CD4-positive, alpha-beta T cell (primary cell): ENCODE data around the gene STX7. TPM values are rescaled to one million over a fixed set of nuclear protein-coding genes. Genes with fewer than 3 reads are reported as not detected.

ENCODE experiments used
- ATAC-seq: fragments of 200-7000 bp; cut with Tn5 transposase; one replicate; pipeline ENCODE4 v1.10.0; 2022; ENCODE audit warnings: mild to moderate bottlenecking; ENCODE audit not compliant: poor library complexity
- CTCF ChIA-PET: fragments of 350-600 bp; sonication (Branson Sonifier 250); formaldehyde crosslinking; loops from one replicate; lab custom pipeline; 2021; ENCODE audit warnings: antibody characterized with exemption, inconsistent platforms; lab: Charles Lee
- POLR2A ChIA-PET: fragments of 350-600 bp; sonication (Branson Sonifier 250); formaldehyde crosslinking; loops from one replicate; lab custom pipeline; 2021; ENCODE audit warnings: antibody characterized with exemption, inconsistent platforms; lab: Charles Lee
- DNase-seq, 14 experiments: peaks; one replicate each; pipeline ENCODE4 v3.0.0-alpha.2; 2013 to 2020; ENCODE audit warnings: mixed read lengths in 2 of 14
- H3K27ac ChIP-seq, 2 donors: one replicate each; pipeline versions ENCODE4 v1.5.1 to v1.7.0; 2013; ENCODE audit warnings: low read length in 2 of 2, low read depth in 1 of 2, mild to moderate bottlenecking in 1 of 2
- H3K27me3 ChIP-seq, 2 experiments: 1 replicate in 1 of 2; 2 replicates in 1 of 2; pipeline versions ENCODE4 v1.6.1 to v1.7.0; 2013; ENCODE audit warnings: low read length in 2 of 2, control low read depth in 1 of 2, mild to moderate bottlenecking in 1 of 2, moderate library complexity in 1 of 2; ENCODE audit not compliant: insufficient read depth in 2 of 2, control insufficient read depth in 1 of 2
- H3K36me3 ChIP-seq: one replicate; pipeline ENCODE4 v1.6.1; 2013; ENCODE audit warnings: low read length, control low read depth; ENCODE audit not compliant: insufficient read depth
- H3K4me1 ChIP-seq: one replicate; pipeline ENCODE4 v1.6.1; 2013; ENCODE audit warnings: low read length, control low read depth; ENCODE audit not compliant: insufficient read depth
- H3K4me3 ChIP-seq: one replicate; pipeline ENCODE4 v1.5.1; 2013; ENCODE audit warnings: mild to moderate bottlenecking, low read length, moderate library complexity
- H3K9me3 ChIP-seq, 2 experiments: 1 replicate in 1 of 2; 2 replicates in 1 of 2; pipeline versions ENCODE4 v1.6.1 to v1.7.0; 2013; ENCODE audit warnings: low read length in 2 of 2, mild to moderate bottlenecking in 2 of 2, control low read depth in 1 of 2, moderate library complexity in 1 of 2; ENCODE audit not compliant: control insufficient read depth in 1 of 2, insufficient read depth in 1 of 2
- H3K27ac Mint-ChIP-seq: one replicate; pipeline ENCODE4 v1.8.0; 2020; ENCODE audit warnings: mixed read lengths
- H3K27me3 Mint-ChIP-seq: one replicate; pipeline ENCODE4 v1.8.0; 2021; ENCODE audit warnings: mixed read lengths
- H3K36me3 Mint-ChIP-seq: one replicate; pipeline ENCODE4 v1.8.0; 2021; ENCODE audit warnings: low read depth, mixed read lengths
- H3K4me1 Mint-ChIP-seq: one replicate; pipeline ENCODE4 v1.8.0; 2021; ENCODE audit warnings: low read depth, mixed read lengths
- H3K4me3 Mint-ChIP-seq: one replicate; pipeline ENCODE4 v1.8.0; 2020; ENCODE audit warnings: mild to moderate bottlenecking, mixed read lengths
- H3K9me3 Mint-ChIP-seq: one replicate; pipeline ENCODE4 v1.8.0; 2020; ENCODE audit warnings: mixed read lengths
- CTCF ChIP-seq: fragments of 200-600 bp; IDR thresholded peaks from one replicate; pipeline ENCODE4 v1.8.0; 2022; ENCODE audit warnings: antibody characterized with exemption, mild to moderate bottlenecking
- intact Hi-C, 2 experiments: fragments of 100-400 bp; cut with DNase I in 1 of 2; cut with micrococcal nuclease in 1 of 2; formaldehyde crosslinking; loops; one replicate each; pipeline versions ENCODE4 v1.15.1 to v1.9.0; 2023 to 2025; cut with DNase I, micrococcal nuclease
- total RNA-seq, 174 experiments: library from RNA in 2 of 174; stranded (reverse) in 2 of 174; gene quantifications; one replicate each; pipeline ENCODE4 v1.2.3 and lab custom pipeline; 2021 to 2026

The STX7 gene
- total RNA-seq, 2 experiments from 2014 or later = 4.3 to 5.9 TPM

GRCh38 chr6:132414761-132415160 lies 98.2 kb downstream of the STX7 start:
- Histone ChIP-seq H3K9me3 (peaks cover 0 to 8% of the 10 kb centered on the region in 2 experiments), H3K4me3 (no peak overlapping the region), H3K27ac (no peak overlapping the region), H3K36me3 (no peaks in the 10 kb centered on the region), H3K4me1 (no peaks in the 10 kb centered on the region), H3K27me3 (no peaks in the 10 kb centered on the region)
- no peak overlapping the region for H3K27ac Mint-ChIP-seq
- no peak for TF ChIP-seq CTCF
- H3K4me3 Mint-ChIP-seq = no peak overlapping the region
- H3K9me3 Mint-ChIP-seq = peaks cover 4% of the 10 kb centered on the region
- ChIA-PET POLR2A (no interaction called here), CTCF (no interaction called here)
- no peaks in the 10 kb centered on the region for H3K4me1 Mint-ChIP-seq
- ATAC-seq (no peak), DNase-seq (no peak)
- intact Hi-C loops = no loop called here
- peaks cover 33% of the 10 kb centered on the region for H3K27me3 Mint-ChIP-seq
- H3K36me3 Mint-ChIP-seq = no peaks in the 10 kb centered on the region

GRCh38 chr6:132414322-132414721 lies 98.6 kb downstream of the STX7 start:
- Mint-ChIP-seq H3K4me1 (no peaks in the 10 kb centered on the region), H3K27ac (no peak overlapping the region), H3K4me3 (no peak overlapping the region), H3K9me3 (peaks cover 4% of the 10 kb centered on the region), H3K27me3 (peaks cover 33% of the 10 kb centered on the region), H3K36me3 (no peaks in the 10 kb centered on the region)
- ATAC-seq (no peak), DNase-seq (no peak)
- no peak for TF ChIP-seq CTCF
- Histone ChIP-seq H3K27ac (no peak overlapping the region), H3K36me3 (no peaks in the 10 kb centered on the region), H3K4me3 (no peak overlapping the region), H3K27me3 (no peaks in the 10 kb centered on the region), H3K4me1 (no peaks in the 10 kb centered on the region), H3K9me3 (peaks cover 0 to 8% of the 10 kb centered on the region in 2 experiments)
- CTCF ChIA-PET = no interaction called here
- intact Hi-C loops = no loop called here
- POLR2A ChIA-PET = no interaction called here

GRCh38 chr6:132413499-132413802 lies 99.5 kb downstream of the STX7 start:
- intact Hi-C loops = no loop called here
- Histone ChIP-seq H3K36me3 (no peaks in the 10 kb centered on the region), H3K27ac (no peak overlapping the region), H3K4me3 (no peak overlapping the region), H3K9me3 (peaks cover 0 to 8% of the 10 kb centered on the region in 2 experiments), H3K4me1 (no peaks in the 10 kb centered on the region), H3K27me3 (peaks cover 0 to 4% of the 10 kb centered on the region in 2 experiments)
- Mint-ChIP-seq H3K9me3 (peaks cover 3% of the 10 kb centered on the region), H3K27ac (no peak overlapping the region), H3K4me1 (no peaks in the 10 kb centered on the region), H3K27me3 (peaks cover 33% of the 10 kb centered on the region), H3K36me3 (no peaks in the 10 kb centered on the region), H3K4me3 (no peak overlapping the region)
- no peak for TF ChIP-seq CTCF
- no peak for DNase-seq
- ATAC-seq = no peak
- POLR2A ChIA-PET = no interaction called here
- CTCF ChIA-PET = no interaction called here
